ENCODE measurements around the gene SPTLC2.
"Not testable (repeated sequence)": the region's sequence is repeated elsewhere in the genome, so short reads cannot be mapped to it uniquely, and the experiment has no call there.

SPTLC2 gene

DNA sequence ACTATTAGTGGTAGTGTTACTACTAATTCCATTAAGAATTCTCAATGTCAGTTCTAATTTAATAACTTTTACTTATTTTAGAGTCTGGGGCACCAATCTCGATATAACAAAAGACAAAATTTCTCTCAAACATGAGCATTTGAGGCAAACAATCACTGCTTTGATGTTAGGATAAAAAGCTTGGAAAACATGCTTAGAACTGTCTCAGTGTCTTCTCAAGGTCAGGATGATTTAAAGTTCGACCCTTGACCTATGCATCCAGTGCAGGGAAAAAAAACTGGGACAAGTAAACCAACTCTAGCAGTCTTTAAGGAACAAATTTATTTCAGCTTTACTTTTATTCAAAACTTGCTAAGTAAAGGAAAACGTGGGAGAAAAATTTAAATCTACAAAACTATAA lies 31.1 kb downstream of the SPTLC2 start:
- DNase-seq = no peak

GRCh38 chr14:77584809-77585208 lies 31.6 kb downstream of the SPTLC2 start:
- no peak for DNase-seq

- DNase-seq = no peak
Measured at GRCh38 chr14:77583657-77584056, 32.8 kb downstream of the SPTLC2 start.

DNA sequence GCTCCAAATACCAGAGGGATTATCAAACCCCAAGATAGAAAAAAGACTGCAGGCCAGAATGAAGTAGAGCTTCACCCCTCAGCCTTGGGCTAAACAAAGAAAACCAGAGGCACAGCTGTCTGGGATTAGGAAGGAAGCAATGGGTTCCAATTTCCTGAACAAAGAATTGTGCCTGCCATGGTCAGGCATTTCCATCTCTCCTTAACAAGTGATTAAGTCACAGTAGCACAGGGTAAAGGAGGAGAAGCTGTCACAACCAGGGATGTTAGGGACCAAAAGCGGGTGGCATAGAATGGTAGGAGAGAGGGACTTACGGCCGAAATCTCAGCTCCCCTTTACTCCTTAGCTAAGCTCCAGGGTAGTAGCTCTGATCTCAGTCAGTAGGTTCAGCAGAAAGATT lies 33.9 kb downstream of the SPTLC2 start:
- DNase-seq = no peak

DNA sequence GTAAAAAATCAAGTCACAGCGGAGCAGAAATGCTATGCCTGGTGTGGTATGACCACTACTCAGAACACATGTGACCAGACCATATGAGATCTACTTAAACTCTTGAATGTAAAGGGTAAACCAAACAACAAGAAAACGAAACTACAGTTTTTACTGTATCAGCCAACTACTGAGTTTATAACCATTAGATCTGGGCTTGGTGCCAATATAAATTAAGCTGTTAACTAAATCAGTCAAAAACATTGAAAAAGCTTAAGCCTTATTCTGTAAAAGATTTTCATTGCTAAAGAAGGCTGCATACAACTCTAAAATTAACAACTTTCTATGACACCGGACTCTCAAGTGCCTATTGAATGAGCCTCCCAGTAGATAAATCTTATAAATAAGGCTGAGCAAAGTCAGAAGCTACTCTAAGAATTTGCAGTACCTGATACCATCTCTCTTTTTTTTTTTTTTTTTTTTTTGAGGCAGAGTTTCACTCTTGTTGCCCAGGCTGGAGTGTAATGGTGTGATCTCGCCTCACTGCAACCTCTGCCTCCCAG lies 35.4 kb downstream of the SPTLC2 start:
- DNase-seq = no peak

DNA sequence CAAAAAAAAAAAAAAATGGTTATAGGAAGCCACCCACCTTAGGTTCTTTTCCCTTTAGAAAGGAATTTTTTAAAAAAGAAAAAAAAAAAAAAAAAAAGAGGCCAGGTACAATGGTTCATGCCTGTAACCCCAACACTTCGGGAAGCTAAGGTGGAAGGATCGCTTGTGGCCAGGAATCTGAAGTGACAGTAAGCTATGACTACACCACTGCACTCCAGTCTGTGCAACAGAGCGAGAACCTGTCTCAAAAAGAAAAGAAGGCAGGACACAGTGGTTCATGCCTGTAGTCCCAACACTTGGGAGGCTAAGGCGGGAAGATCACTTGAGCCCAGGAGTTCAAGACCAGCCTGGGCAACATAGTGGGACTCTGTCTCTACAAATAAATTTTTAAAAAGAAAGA lies 36.0 kb downstream of the SPTLC2 start:
- DNase-seq = no peak

- DNase-seq = no peak
Measured at GRCh38 chr14:77579780-77580179, 36.7 kb downstream of the SPTLC2 start.

- no peak for DNase-seq
Measured at GRCh38 chr14:77579065-77579464, 37.4 kb downstream of the SPTLC2 start.

GRCh38 chr14:77574446-77575115 lies 41.9 kb downstream of the SPTLC2 start:
- DNase-seq = no peak

- DNase-seq = no peak
Measured at GRCh38 chr14:77573964-77574363, 42.5 kb downstream of the SPTLC2 start.

DNA sequence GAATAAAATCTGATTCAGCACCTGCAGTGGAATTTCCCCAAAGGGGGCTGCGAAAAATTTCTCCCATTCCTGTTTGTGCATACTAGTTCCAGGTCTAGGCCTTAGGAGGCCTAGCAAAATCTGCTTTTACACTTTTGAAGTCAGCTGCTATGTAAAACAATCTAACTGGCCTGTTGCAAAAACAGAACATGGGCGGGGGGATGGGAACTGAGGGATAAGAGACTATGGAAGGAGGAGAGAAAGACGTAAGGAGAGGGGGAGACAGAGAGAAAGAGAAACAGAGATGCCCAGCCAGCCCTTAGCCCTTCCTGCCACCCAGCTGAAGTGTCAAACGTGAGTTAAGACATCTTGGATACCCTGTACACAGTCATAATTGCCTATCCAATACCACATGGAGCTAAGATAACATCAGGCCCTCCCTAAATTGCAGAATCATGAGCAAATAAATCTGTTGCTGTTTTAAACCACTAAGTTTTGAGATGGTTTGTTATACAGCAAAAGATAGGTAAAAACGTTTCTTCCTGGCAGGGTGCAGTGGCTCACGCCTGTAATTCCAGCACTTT lies 45.6 kb downstream of the SPTLC2 start:
- no peak for DNase-seq

DNA sequence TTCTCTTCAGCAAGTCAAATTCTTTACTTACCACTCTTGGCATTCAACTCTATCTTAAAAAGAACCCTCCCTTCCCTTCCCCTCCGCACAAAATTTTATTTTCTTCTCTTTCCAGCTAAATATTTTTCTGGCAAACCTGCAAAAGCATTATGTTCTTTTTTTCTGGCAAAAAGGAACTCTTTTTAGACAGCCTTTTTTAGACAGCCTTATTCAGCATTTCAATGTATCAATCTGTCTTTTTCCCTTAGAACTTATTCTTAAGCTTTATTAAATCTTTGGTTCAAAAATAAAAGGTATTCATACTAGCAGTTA lies 50.5 kb downstream of the SPTLC2 start:
- no peak for DNase-seq

DNA sequence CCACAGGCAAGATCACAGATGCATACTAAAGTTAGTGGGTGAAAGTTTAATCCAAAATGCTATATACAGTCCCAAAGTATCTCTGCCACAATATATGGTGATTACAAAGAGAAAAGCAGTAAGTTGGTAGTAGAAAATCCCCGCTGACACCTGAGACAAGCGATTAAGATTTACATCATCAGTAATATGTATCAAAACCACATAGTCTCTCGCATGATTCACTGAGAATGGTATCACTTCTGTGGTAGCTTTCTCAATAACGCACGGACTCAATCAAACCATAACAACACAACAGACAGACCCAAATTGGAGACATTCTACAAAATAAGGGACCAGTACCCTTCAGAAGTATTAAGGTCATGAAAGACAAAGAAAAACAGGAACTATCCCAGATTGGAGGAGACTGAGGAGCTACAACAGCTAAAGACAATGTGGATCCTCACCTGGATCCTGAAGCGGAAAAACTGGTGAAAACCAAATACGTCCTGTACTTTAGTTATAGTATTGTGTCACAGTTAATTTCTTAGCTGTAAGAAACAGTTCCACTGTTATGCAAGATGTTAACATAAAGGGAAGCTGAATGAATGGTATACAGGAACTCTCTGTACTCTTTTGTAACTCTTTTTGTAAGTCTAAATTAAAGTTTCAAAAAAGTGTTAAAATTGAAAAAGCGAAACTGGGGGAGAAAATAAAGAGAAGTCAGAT lies 51.0 kb downstream of the SPTLC2 start:
- no peak for DNase-seq

GRCh38 chr14:77562681-77563080 lies 53.8 kb downstream of the SPTLC2 start:
- DNase-seq = no peak

GRCh38 chr14:77561881-77562280 lies 54.6 kb downstream of the SPTLC2 start:
- no peak for DNase-seq

GRCh38 chr14:77559381-77559780 lies 57.1 kb downstream of the SPTLC2 start:
- DNase-seq = no peak

DNA sequence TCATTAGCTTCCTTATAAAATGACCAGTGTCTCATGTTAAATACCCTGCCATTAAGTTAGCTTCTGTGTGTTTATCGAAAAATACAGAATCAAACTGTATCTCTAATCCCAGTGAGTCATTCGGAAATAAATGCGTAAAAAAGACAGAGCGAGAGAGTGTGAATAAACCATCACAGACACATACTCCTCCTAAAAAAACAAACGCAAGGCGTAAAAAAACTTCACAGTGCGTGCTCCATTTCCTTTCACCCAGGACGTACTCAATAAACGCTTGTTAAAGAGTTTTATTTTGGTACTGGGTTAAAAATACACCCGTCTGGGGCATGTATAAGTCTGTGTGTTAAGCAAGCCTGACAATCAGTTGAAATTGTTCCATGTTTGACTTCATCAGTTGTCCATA lies 59.0 kb downstream of the SPTLC2 start:
- no peak for DNase-seq

GRCh38 chr14:77556946-77557345 lies 59.5 kb downstream of the SPTLC2 start:
- DNase-seq = no peak

DNA sequence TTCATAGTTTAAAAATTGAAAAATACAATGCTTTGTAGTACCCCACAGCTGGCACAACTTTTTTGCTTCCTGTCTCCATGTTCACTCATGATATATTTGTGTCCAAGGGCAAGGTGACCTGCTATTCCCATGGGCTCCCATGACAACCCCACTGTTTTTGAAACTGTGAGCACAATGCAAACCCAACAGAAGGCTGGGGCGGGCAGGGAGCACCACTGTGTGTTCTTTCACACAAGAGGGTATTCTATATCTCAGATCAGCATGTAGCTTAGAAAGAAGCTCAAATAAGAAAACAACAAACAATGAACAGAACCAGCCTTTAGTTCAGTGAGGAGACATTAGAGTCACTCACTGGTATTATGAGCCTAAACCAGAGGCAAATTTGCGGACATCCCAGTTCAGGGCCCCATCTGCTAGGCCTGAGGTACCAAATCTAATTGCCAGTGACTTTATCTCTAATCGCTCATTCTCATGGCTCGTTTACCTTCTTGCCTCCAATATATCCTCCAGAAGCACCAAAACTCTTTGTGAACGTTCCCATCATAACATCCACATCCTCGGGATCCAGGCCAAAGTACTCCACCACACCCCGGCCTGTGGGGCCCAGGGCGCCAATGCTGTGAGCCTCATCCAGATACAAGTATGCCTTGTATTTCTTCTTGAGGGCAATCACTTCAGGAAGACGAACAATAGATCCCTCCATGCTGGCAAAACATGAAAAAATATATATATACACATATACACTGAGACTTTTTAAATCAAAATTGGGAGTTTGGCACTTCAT lies 61.4 kb downstream of the SPTLC2 start:
- DNase-seq = no peak

- no peak for DNase-seq
Measured at GRCh38 chr14:77554207-77554606, 62.2 kb downstream of the SPTLC2 start.

DNA sequence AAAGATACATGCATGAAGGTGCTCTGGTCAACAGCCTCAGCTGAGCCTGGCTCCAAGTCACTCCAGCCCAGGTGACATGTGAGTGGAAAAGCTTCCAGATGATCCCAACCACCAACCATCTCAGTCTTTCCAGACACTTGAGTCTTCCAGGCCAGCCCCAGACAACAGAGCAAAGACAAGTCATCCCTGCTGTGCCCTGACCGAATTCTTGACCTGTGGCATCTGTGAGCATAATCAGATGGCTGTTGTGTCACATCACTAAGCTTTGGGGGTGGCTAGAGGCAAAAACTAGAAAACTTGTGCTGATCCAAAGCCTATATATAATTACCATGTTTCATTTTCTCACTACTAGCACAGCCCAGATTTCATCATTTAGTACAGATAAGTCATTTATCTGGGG lies 67.0 kb downstream of the SPTLC2 start:
- DNase-seq = no peak

- no peak for DNase-seq
Measured at GRCh38 chr14:77547512-77548180, 68.8 kb downstream of the SPTLC2 start.

- DNase-seq = not testable (repeated sequence)
Measured at GRCh38 chr14:77545171-77545570, 71.3 kb downstream of the SPTLC2 start.

Data from T-helper 9 cell (primary cell).